ENCODE measurements around the gene TSPAN32. TPM values are rescaled to one million over a fixed set of nuclear protein-coding genes. Genes with fewer than 3 reads are reported as not detected.

The TSPAN32 gene
- total RNA-seq, 3 donors from 2014 or later (not counting 1 experiment from before 2014, with no cell fraction given): 268 to 327 (median 299) TPM

DNA sequence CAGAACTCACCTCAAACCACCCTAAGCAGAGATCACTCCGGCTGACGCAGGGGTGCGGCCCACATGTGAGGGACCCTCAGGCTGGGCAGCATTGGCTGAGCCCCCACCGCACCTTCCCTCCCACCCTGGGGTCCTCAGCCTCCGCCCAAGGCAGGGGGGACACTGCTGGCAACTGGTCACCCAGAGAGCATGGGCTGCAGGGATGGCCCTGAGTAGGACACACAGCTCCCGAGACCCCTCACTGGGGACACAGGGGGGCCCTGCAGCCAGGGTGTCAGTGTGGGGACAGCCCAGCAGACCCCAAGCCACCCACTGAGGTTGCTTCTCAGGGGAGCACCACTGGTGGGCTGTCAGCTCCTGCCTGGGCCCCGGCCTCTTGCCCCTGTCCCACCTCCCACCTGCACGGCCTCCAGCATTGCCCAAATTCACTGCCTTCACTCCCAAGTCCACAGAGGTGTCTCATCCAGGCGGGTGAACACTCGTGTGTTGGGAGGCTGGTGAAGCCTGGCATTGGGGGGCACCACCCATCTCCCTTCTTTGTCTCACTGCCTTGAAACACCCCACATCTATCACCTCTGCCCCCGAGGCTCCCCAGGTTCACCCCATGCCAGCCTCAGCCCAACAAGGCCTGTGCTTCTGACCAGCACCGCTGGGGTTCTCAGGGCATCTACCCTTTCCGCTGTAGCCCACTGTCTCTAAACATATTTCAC is 4.7 kb upstream of the TSPAN32 start:
- no peak overlapping the region for H3K4me3 ChIP-seq (ENCODE audit: low read length)
- Mint-ChIP-seq H3K4me3 (peak overlapping the region; percentile 43), H3K27ac (peak overlapping the region; percentile 87 to 94), H3K27me3 (ENCODE audit: low read depth in 2 of 2) (no peaks in the 10 kb centered on the region), H3K4me1 (peaks cover 31 to 78% of the 10 kb centered on the region in 2 donors), H3K9me3 (no peaks in the 10 kb centered on the region), H3K36me3 (no peaks in the 10 kb centered on the region)
- ATAC-seq (no peak), DNase-seq (peak in 1 of 2 donors; percentile 15)
- H3K27me3 ChIP-seq (ENCODE audit: control insufficient read depth, insufficient read depth, low read length): no peaks in the 10 kb centered on the region
- H3K4me1 ChIP-seq (ENCODE audit: control insufficient read depth, insufficient read depth, low read length): peaks cover 82% of the 10 kb centered on the region
- no peaks in the 10 kb centered on the region for H3K9me3 ChIP-seq (ENCODE audit: control insufficient read depth, insufficient read depth, low read length)
- H3K36me3 ChIP-seq (ENCODE audit: control insufficient read depth, insufficient read depth, low read length): peaks cover 33% of the 10 kb centered on the region
- H3K27ac ChIP-seq (ENCODE audit: low read length): no peak overlapping the region
- intact Hi-C loops (cut with micrococcal nuclease): no loop called here
- TF ChIP-seq, protein P1, sequence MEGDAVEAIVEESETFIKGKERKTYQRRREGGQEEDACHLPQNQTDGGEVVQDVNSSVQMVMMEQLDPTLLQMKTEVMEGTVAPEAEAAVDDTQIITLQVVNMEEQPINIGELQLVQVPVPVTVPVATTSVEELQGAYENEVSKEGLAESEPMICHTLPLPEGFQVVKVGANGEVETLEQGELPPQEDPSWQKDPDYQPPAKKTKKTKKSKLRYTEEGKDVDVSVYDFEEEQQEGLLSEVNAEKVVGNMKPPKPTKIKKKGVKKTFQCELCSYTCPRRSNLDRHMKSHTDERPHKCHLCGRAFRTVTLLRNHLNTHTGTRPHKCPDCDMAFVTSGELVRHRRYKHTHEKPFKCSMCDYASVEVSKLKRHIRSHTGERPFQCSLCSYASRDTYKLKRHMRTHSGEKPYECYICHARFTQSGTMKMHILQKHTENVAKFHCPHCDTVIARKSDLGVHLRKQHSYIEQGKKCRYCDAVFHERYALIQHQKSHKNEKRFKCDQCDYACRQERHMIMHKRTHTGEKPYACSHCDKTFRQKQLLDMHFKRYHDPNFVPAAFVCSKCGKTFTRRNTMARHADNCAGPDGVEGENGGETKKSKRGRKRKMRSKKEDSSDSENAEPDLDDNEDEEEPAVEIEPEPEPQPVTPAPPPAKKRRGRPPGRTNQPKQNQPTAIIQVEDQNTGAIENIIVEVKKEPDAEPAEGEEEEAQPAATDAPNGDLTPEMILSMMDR (IDR thresholded peaks at IDR 0.05): no peak
- 88% methylated on average over 13 of the region's 13 CpGs for WGBS (ENCODE audit: insufficient coverage)

DNA sequence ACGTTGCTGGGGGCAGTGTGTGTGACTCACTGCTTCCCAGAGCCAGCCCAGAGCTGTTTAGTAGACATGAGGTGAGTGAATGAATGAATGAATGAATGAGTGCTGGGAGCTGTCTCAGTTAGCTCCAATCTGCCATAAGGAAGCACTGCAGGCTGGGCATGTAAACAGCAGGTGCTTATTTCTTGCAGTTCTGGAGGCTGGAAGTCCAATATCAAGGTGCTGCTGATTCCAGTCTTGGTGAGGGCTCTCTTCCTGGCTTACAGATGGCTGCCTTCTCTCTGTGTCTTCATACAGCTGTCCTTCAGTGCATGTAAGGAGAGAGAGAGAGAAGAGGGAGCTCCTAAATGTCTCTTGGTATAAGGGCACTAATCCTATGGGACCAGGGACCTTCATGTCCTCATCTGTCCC is 4.2 kb upstream of the TSPAN32 start:
- Mint-ChIP-seq H3K4me3 (peak overlapping the region; percentile 7), H3K9me3 (no peaks in the 10 kb centered on the region), H3K36me3 (no peaks in the 10 kb centered on the region), H3K4me1 (peaks cover 31 to 76% of the 10 kb centered on the region in 2 donors), H3K27ac (peak overlapping the region; percentile 87 to 94), H3K27me3 (ENCODE audit: low read depth in 2 of 2) (no peaks in the 10 kb centered on the region)
- peaks cover 33% of the 10 kb centered on the region for H3K36me3 ChIP-seq (ENCODE audit: control insufficient read depth, insufficient read depth, low read length)
- DNase-seq (no peak), ATAC-seq (peak in 1 of 3 donors; percentile 8)
- H3K4me3 ChIP-seq (ENCODE audit: low read length): no peak overlapping the region
- H3K4me1 ChIP-seq (ENCODE audit: control insufficient read depth, insufficient read depth, low read length): peaks cover 88% of the 10 kb centered on the region
- H3K27me3 ChIP-seq (ENCODE audit: control insufficient read depth, insufficient read depth, low read length): no peaks in the 10 kb centered on the region
- intact Hi-C loops (cut with micrococcal nuclease): no loop called here
- TF ChIP-seq, protein P1 (IDR thresholded peaks at IDR 0.05): no peak
- no peak overlapping the region for H3K27ac ChIP-seq (ENCODE audit: low read length)
- no peaks in the 10 kb centered on the region for H3K9me3 ChIP-seq (ENCODE audit: control insufficient read depth, insufficient read depth, low read length)
- 10% methylated on average over 1 of the region's 1 CpG for WGBS (ENCODE audit: insufficient coverage)

DNA sequence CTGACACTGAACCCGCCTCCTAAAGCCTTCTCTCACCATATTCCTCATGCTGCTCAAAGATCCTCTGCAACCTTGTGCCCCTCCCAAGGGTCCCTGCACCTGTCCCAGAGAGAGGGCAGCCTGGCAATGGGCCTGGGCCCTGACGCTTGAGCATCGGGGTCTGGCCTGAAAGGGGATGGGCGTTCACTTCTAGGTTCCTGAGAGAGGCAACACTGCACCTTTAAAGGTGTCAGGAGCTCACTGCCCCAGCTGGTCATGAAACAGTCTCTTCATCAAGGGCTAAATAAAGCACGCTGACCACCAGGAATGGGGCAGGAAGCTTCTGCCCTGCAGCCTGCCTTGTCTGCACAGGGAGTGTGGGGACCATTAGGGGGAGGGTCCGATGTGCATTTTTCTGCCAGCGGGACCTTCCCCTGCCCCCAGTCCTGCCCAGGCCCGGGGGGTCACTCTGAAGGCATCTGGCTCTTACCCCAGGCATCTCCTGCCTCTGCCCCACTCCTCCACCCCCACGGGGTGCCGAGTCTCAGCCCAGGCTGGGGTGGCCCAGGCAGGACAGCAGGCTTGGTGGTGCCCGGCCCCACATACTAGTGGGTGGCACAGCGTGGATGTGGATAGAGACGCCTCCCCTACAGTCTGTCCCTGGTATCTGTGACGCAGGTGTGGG is 3.5 kb upstream of the TSPAN32 start:
- H3K36me3 ChIP-seq (ENCODE audit: control insufficient read depth, insufficient read depth, low read length): peaks cover 33% of the 10 kb centered on the region
- H3K27ac Mint-ChIP-seq: peak overlapping the region; percentile 87 to 94
- H3K4me3 Mint-ChIP-seq: peak overlapping the region; percentile 79
- intact Hi-C loops (cut with micrococcal nuclease): no loop called here
- DNase-seq (peak in 1 of 2 donors; percentile 13), ATAC-seq (no peak)
- 93% methylated on average over 14 of the region's 14 CpGs for WGBS (ENCODE audit: insufficient coverage)
- H3K27me3 ChIP-seq (ENCODE audit: control insufficient read depth, insufficient read depth, low read length): no peaks in the 10 kb centered on the region
- TF ChIP-seq, protein P1 (IDR thresholded peaks at IDR 0.05): no peak
- H3K27ac ChIP-seq (ENCODE audit: low read length): no peak overlapping the region
- no peaks in the 10 kb centered on the region for H3K36me3 Mint-ChIP-seq
- H3K4me3 ChIP-seq (ENCODE audit: low read length): no peak overlapping the region
- no peaks in the 10 kb centered on the region for H3K9me3 Mint-ChIP-seq
- H3K9me3 ChIP-seq (ENCODE audit: control insufficient read depth, insufficient read depth, low read length): no peaks in the 10 kb centered on the region
- H3K27me3 Mint-ChIP-seq (ENCODE audit: low read depth in 2 of 2): no peaks in the 10 kb centered on the region
- peaks cover 89% of the 10 kb centered on the region for H3K4me1 ChIP-seq (ENCODE audit: control insufficient read depth, insufficient read depth, low read length)
- peaks cover 31 to 81% of the 10 kb centered on the region in 2 donors for H3K4me1 Mint-ChIP-seq
